Testis (tissue), 2 donors: ENCODE measurements around the gene CORO7.

ENCODE experiments used
- POLR2A ChIP-seq: fragments of 450-650 bp; IDR thresholded peaks from one replicate; pipeline ENCODE4 v1.6.1; 2017; ENCODE audit warnings: antibody characterized with exemption, mild to moderate bottlenecking, moderate library complexity
- TF ChIP-seq, protein P1 (sequence below), 3 experiments: fragments of 450-650 bp in 2 of 3; fragments of 200-600 bp in 1 of 3; sonication (generic) in 1 of 3; IDR thresholded peaks; one replicate each; pipeline ENCODE4 v1.5.1; 2016 to 2019; ENCODE audit warnings: antibody characterized with exemption in 3 of 3, mild to moderate bottlenecking in 2 of 3, moderate library complexity in 1 of 3

DNA sequence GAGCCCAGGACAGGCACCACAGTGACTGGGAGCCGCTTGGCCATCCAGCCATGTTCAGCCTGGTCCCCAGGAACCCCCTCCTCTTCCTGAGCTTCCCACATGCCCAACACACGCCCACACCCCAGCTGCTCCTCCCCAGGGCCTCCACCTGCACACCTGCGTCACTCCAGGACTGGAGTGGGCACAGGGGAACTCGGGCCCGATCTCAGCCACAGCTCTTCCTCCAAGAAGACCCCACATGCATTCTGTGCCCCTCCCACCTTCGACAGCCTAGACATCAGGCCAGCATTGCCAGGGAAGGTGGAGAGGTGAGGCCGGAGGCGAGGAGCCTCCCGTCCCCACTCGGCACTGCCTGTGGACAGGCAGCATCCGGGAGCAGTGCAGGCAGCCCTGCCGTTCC lies 50.8 kb downstream of the CORO7 start:
- TF ChIP-seq, protein P1, sequence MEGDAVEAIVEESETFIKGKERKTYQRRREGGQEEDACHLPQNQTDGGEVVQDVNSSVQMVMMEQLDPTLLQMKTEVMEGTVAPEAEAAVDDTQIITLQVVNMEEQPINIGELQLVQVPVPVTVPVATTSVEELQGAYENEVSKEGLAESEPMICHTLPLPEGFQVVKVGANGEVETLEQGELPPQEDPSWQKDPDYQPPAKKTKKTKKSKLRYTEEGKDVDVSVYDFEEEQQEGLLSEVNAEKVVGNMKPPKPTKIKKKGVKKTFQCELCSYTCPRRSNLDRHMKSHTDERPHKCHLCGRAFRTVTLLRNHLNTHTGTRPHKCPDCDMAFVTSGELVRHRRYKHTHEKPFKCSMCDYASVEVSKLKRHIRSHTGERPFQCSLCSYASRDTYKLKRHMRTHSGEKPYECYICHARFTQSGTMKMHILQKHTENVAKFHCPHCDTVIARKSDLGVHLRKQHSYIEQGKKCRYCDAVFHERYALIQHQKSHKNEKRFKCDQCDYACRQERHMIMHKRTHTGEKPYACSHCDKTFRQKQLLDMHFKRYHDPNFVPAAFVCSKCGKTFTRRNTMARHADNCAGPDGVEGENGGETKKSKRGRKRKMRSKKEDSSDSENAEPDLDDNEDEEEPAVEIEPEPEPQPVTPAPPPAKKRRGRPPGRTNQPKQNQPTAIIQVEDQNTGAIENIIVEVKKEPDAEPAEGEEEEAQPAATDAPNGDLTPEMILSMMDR (IDR thresholded peaks at IDR 0.05) = no peak
- no peak for TF ChIP-seq POLR2A
